Vagina (tissue), 2 donors: ENCODE measurements around the gene FES.

Experiments used
- POLR2A ChIP-seq, 2 donors: fragments of 450-650 bp; IDR thresholded peaks; one replicate each; pipeline ENCODE4 v1.6.1; 2017; ENCODE audit warnings: antibody characterized with exemption in 2 of 2, mild to moderate bottlenecking in 2 of 2, moderate library complexity in 2 of 2
- TF ChIP-seq, protein P1 (sequence below), 3 experiments: fragments of 450-650 bp in 2 of 3; fragments of 200-600 bp in 1 of 3; sonication (generic) in 1 of 3; IDR thresholded peaks; one replicate each; pipeline ENCODE4 v1.5.1; 2017 to 2019; ENCODE audit warnings: antibody characterized with exemption in 3 of 3, mild to moderate bottlenecking in 2 of 3, moderate library complexity in 2 of 3

DNA sequence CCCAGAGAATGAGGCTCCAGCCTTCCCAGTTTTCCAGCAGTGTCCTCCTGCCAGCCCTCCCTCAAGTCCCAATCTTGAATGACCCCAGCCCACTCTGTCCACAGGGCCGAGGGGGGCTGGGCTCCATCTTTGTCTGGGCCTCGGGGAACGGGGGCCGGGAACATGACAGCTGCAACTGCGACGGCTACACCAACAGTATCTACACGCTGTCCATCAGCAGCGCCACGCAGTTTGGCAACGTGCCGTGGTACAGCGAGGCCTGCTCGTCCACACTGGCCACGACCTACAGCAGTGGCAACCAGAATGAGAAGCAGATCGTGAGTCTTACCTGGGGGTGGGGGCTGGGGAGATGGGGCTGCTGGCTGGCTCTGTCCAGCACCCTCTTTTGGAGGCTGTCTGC, 5.6 kb upstream of the FES start:
- TF ChIP-seq POLR2A (IDR thresholded peaks at IDR 0.05) = no peak
- TF ChIP-seq, protein P1, sequence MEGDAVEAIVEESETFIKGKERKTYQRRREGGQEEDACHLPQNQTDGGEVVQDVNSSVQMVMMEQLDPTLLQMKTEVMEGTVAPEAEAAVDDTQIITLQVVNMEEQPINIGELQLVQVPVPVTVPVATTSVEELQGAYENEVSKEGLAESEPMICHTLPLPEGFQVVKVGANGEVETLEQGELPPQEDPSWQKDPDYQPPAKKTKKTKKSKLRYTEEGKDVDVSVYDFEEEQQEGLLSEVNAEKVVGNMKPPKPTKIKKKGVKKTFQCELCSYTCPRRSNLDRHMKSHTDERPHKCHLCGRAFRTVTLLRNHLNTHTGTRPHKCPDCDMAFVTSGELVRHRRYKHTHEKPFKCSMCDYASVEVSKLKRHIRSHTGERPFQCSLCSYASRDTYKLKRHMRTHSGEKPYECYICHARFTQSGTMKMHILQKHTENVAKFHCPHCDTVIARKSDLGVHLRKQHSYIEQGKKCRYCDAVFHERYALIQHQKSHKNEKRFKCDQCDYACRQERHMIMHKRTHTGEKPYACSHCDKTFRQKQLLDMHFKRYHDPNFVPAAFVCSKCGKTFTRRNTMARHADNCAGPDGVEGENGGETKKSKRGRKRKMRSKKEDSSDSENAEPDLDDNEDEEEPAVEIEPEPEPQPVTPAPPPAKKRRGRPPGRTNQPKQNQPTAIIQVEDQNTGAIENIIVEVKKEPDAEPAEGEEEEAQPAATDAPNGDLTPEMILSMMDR (IDR thresholded peaks at IDR 0.05) = no peak
